HG02623 (cell line): Measurements from ENCODE around the gene CENPI.
A peak's percentile ranks its signal among the peaks of the same experiment; 100 is the strongest.
"Not testable (repeated sequence)": the region's sequence is repeated elsewhere in the genome, so short reads cannot be mapped to it uniquely, and the experiment has no call there.

Experiments
- ATAC-seq: cut with Tn5 transposase; IDR thresholded peaks from one replicate; pipeline ENCODE4 v1.9.1; 2021; ENCODE audit warnings: moderate library complexity; ENCODE audit not compliant: unreplicated experiment

Gene CENPI, protein sequence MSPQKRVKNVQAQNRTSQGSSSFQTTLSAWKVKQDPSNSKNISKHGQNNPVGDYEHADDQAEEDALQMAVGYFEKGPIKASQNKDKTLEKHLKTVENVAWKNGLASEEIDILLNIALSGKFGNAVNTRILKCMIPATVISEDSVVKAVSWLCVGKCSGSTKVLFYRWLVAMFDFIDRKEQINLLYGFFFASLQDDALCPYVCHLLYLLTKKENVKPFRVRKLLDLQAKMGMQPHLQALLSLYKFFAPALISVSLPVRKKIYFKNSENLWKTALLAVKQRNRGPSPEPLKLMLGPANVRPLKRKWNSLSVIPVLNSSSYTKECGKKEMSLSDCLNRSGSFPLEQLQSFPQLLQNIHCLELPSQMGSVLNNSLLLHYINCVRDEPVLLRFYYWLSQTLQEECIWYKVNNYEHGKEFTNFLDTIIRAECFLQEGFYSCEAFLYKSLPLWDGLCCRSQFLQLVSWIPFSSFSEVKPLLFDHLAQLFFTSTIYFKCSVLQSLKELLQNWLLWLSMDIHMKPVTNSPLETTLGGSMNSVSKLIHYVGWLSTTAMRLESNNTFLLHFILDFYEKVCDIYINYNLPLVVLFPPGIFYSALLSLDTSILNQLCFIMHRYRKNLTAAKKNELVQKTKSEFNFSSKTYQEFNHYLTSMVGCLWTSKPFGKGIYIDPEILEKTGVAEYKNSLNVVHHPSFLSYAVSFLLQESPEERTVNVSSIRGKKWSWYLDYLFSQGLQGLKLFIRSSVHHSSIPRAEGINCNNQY

GRCh38 chrX:101097546-101098453 is at the start of gene CENPI:
Gene CENPI, plus strand, starts transcription at chrX:101098204. Its CDS starts 2,867 bp downstream, at chrX:101101071.
- ATAC-seq: peak; percentile 98

GRCh38 chrX:101051153-101051548 is 46.9 kb upstream of the CENPI start:
- ATAC-seq: peak; percentile 1

GRCh38 chrX:101051549-101052302 is 46.3 kb upstream of the CENPI start, which contains the start of gene TRMT2B:
Gene TRMT2B, minus strand, starts transcription at chrX:101052111. Its CDS starts 9,822 bp downstream, at chrX:101042289.
- peak; percentile 91 for ATAC-seq

DNA sequence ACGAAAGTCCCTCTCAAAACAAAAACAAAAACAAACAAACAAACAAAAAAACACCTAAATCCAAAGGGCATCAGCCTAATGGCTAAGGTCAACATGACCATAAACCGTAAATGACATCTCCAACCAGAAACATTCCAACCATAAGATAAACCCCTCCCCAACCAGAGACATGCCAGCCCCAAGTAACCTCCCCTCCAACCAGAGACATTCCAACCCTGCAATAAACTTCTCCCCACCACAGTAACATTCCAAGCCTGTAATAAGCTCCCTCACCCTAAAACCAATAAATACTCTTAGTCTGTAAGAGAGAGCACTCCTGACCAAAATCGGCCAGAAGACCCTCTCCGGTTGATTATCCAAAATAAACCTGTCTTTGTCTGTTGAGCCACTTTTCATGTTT is 41.5 kb upstream of the CENPI start:
- not testable (repeated sequence) for ATAC-seq

- ATAC-seq: peak; percentile 94
Measured at GRCh38 chrX:101057093-101057714, 40.8 kb upstream of the CENPI start.

GRCh38 chrX:101062176-101062575 is 35.8 kb upstream of the CENPI start:
- no peak for ATAC-seq

DNA sequence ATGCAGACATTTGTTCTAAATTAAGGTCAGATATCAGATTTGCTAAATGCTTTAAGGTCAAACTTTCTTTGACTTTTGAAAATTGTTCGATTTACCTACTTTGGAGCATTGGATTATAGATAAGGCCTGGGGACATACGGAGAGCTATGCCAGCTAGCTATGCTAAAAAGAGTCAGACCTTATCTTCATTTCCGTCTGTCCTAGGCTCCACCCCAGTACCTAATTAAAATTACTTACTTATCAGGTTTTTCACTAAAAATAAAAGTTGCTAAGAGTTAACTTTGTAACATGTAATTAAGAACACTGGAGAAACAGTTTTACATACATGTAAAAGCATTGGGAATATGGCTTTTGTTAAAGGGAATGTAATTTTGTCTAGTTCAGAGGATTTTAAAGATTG is 26.4 kb upstream of the CENPI start:
- no peak for ATAC-seq

- ATAC-seq: no peak
Measured at GRCh38 chrX:101078716-101079598, 19.0 kb upstream of the CENPI start, which contains the start of gene TMEM35A. Gene TMEM35A, plus strand, starts transcription at chrX:101078879. Its CDS starts 124 bp downstream, at chrX:101079003.

DNA sequence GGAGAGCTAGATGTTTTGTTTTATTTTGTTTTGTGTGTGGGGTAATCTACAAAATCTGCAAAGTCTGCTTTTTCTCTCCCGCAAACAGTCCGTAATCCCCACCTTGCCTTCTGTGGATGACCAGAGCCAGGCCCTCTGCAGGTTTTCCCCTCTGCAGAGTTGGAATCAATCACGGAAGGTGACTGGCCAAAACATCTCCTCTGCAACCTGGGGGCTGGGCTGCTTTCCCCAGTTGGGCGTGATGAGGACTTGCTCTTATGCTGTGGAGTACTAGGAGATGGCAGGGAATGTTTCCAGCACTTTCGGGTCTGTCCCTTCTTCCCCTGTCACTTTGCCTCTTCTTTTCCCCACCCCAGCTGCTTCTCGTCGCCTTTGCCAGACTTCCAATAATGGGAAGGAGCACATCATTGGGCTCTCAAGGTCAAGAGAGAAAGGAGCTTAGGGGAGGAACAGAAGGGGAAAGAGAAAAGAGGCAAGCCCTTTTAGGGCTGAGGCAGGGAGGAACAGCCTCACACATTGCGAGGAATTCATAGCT is 18.2 kb upstream of the CENPI start:
- ATAC-seq: no peak

DNA sequence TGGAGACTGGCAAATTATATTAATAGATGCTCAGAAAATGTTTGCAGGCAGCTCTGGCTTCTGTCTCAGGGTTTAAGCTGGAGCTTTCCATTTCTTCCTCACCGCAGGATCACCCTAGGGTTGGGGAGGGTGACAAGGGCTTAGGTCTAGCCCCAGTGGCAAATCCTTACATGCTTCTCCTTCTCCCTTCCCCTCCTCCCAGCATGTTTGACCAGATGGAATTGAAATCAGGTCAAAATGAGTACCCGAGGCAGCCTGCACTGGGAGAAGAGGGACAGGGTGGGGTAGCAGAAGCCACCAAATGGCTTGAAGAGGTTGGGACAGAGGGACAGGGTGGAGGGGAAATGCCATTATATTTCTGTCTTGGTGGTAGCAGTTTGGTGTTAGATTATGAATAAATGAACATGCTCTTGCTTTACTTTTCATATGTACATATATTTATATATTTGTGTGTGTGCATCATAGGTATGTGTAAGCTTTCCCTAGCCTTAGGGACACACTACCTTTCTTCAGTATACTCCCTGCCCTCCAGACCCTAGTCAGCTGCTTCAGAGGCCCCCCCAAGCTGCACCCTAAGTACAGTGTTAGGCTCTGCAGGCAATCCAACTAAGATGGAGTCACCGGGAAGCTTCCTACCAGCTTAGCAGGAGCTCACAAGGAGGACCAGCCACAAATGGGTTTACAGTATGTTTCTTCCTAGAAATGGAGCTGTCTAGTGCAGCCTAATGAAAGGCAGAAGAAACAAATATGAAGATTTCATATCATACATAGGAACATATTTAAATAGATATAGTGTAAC is 17.5 kb upstream of the CENPI start:
- ATAC-seq: no peak

GRCh38 chrX:101081231-101081630 is 16.8 kb upstream of the CENPI start:
- ATAC-seq: no peak

GRCh38 chrX:101091817-101092216 is 6.2 kb upstream of the CENPI start:
- no peak for ATAC-seq

GRCh38 chrX:101108284-101108683 is 10.3 kb downstream of the CENPI start:
- ATAC-seq: no peak

DNA sequence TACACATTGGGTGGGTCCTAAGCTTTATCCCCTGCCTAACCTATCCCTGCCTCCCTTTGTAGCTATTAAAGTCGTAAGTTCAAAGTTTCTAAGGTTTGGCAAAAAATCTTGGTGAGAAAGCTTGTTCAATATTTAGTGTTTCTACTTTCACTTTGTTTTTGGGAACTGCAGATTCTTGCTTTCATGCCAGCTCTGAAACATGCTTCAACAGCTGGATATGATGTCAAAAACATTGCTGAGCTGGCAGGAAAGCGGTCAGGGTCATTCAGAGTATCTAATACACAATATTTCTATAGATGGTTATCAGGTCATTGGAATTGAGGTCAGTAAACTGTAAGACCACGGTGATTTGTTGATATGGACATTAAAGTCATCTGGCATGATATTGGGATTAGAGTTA is 19.7 kb downstream of the CENPI start:
- no peak for ATAC-seq

- no peak for ATAC-seq
Measured at GRCh38 chrX:101136235-101136634, 38.2 kb downstream of the CENPI start.
